Measurements from ENCODE around the gene SLU7.

SLU7 gene

GRCh38 chr5:160458806-160459800 is 40.2 kb upstream of the SLU7 start:
- Histone ChIP-seq H3K4me3 (ENCODE audit: low read length) (no peak overlapping the region), H3K4me2 (ENCODE audit: low read length) (0 out of 2 replicates have a peak overlapping the region, but pooled peaks have one; percentile 21), H4K20me1 (ENCODE audit: insufficient read depth, low read length) (no peaks in the 10 kb centered on the region), H3K27me3 (ENCODE audit: low read depth, low read length) (no peaks in the 10 kb centered on the region), H2AFZ (ENCODE audit: low read depth, low read length) (no peak overlapping the region), H3K4me1 (ENCODE audit: low read length) (peaks cover 27% of the 10 kb centered on the region), H3K36me3 (replicated peaks; ENCODE audit: low read depth, low read length) (no peaks in the 10 kb centered on the region), H3K27ac (ENCODE audit: low read length) (no peak overlapping the region), H3K9me3 (ENCODE audit: insufficient read depth, low read length) (no peaks in the 10 kb centered on the region), H3K9ac (ENCODE audit: low read length) (no peak overlapping the region), H3K79me2 (ENCODE audit: low read length) (no peaks in the 10 kb centered on the region)
- no peak for TF ChIP-seq CTCF (IDR thresholded peaks at IDR 0.05; ENCODE audit: low read depth, low read length)
- TF ChIP-seq EZH2phosphoT487 (IDR thresholded peaks at IDR 0.05; ENCODE audit: low read depth): no peak

GRCh38 chr5:160457252-160457651 is 38.4 kb upstream of the SLU7 start:
- no peak overlapping the region for H3K9ac ChIP-seq (ENCODE audit: low read length)
- H3K36me3 ChIP-seq (replicated peaks; ENCODE audit: low read depth, low read length): no peaks in the 10 kb centered on the region
- no peak overlapping the region for H3K4me2 ChIP-seq (ENCODE audit: low read length)
- H2AFZ ChIP-seq (ENCODE audit: low read depth, low read length): no peak overlapping the region
- H3K4me1 ChIP-seq (ENCODE audit: low read length): peaks cover 31% of the 10 kb centered on the region
- no peaks in the 10 kb centered on the region for H3K79me2 ChIP-seq (ENCODE audit: low read length)
- no peak overlapping the region for H3K4me3 ChIP-seq (ENCODE audit: low read length)
- no peak overlapping the region for H3K27ac ChIP-seq (ENCODE audit: low read length)
- TF ChIP-seq CTCF (IDR thresholded peaks at IDR 0.05; ENCODE audit: low read depth, low read length): no peak
- no peak for TF ChIP-seq EZH2phosphoT487 (IDR thresholded peaks at IDR 0.05; ENCODE audit: low read depth)
- no peaks in the 10 kb centered on the region for H4K20me1 ChIP-seq (ENCODE audit: insufficient read depth, low read length)
- no peaks in the 10 kb centered on the region for H3K27me3 ChIP-seq (ENCODE audit: low read depth, low read length)
- H3K9me3 ChIP-seq (ENCODE audit: insufficient read depth, low read length): no peaks in the 10 kb centered on the region

GRCh38 chr5:160456480-160457177 is 37.7 kb upstream of the SLU7 start:
- Histone ChIP-seq H3K27ac (ENCODE audit: low read length) (no peak overlapping the region), H4K20me1 (ENCODE audit: insufficient read depth, low read length) (no peaks in the 10 kb centered on the region), H2AFZ (ENCODE audit: low read depth, low read length) (no peak overlapping the region), H3K27me3 (ENCODE audit: low read depth, low read length) (no peaks in the 10 kb centered on the region), H3K4me3 (ENCODE audit: low read length) (no peak overlapping the region), H3K4me2 (ENCODE audit: low read length) (no peak overlapping the region), H3K79me2 (ENCODE audit: low read length) (no peaks in the 10 kb centered on the region), H3K9ac (ENCODE audit: low read length) (no peak overlapping the region), H3K9me3 (ENCODE audit: insufficient read depth, low read length) (no peaks in the 10 kb centered on the region), H3K4me1 (ENCODE audit: low read length) (peaks cover 30% of the 10 kb centered on the region), H3K36me3 (replicated peaks; ENCODE audit: low read depth, low read length) (no peaks in the 10 kb centered on the region)
- no peak for TF ChIP-seq EZH2phosphoT487 (IDR thresholded peaks at IDR 0.05; ENCODE audit: low read depth)
- no peak for TF ChIP-seq CTCF (IDR thresholded peaks at IDR 0.05; ENCODE audit: low read depth, low read length)

- TF ChIP-seq CTCF (IDR thresholded peaks at IDR 0.05; ENCODE audit: low read depth, low read length) (no peak), EZH2phosphoT487 (IDR thresholded peaks at IDR 0.05; ENCODE audit: low read depth) (no peak)
- H3K36me3 ChIP-seq (replicated peaks; ENCODE audit: low read depth, low read length): no peaks in the 10 kb centered on the region
- H4K20me1 ChIP-seq (ENCODE audit: insufficient read depth, low read length): no peaks in the 10 kb centered on the region
- H3K9ac ChIP-seq (ENCODE audit: low read length): no peak overlapping the region
- no peaks in the 10 kb centered on the region for H3K9me3 ChIP-seq (ENCODE audit: insufficient read depth, low read length)
- H3K4me1 ChIP-seq (ENCODE audit: low read length): peaks cover 30% of the 10 kb centered on the region
- H3K4me2 ChIP-seq (ENCODE audit: low read length): no peak overlapping the region
- no peak overlapping the region for H2AFZ ChIP-seq (ENCODE audit: low read depth, low read length)
- no peak overlapping the region for H3K27ac ChIP-seq (ENCODE audit: low read length)
- H3K79me2 ChIP-seq (ENCODE audit: low read length): no peaks in the 10 kb centered on the region
- no peak overlapping the region for H3K4me3 ChIP-seq (ENCODE audit: low read length)
- H3K27me3 ChIP-seq (ENCODE audit: low read depth, low read length): no peaks in the 10 kb centered on the region
These were observed 36.7 kb upstream of the SLU7 start for GRCh38 chr5:160455600-160455999.
